ENCODE results near the gene DDX4. TPM values are rescaled to one million over a fixed set of nuclear protein-coding genes. Genes with fewer than 3 reads are reported as not detected.
"Not testable (repeated sequence)": the region's sequence is repeated elsewhere in the genome, so short reads cannot be mapped to it uniquely, and the experiment has no call there.

The DDX4 gene
- polyA plus RNA-seq, 1 experiment, result not detected

DNA sequence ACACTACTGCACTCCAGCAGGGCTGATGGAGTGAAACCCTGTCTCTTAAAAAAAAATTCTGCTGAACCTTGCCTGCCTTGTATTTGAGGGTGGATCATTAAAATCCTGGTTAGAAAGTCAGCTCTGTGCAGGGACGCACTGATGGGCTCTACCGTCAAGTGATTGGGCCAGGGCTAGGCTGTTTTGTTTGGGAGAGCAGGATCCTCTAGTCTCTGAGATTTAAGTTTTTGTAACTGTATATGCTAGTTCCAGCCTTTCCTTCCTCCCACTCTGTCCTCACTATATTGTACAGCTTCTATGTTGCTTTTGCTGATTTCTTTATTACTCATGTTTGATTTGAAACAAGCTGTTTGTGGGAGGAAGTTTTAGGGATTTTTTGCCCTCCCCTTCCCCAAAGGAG, 11.5 kb downstream of the DDX4 start:
- Histone ChIP-seq H3K4me3 (ENCODE audit: low read depth, low read length) (no peak overlapping the region), H3K36me3 (ENCODE audit: control insufficient read depth, insufficient read depth, low read length) (no peaks in the 10 kb centered on the region), H3K27me3 (ENCODE audit: control insufficient read depth, insufficient read depth, low read length) (peaks cover 1% of the 10 kb centered on the region; the same call in 1 of the 2 replicates)
- no peak for TF ChIP-seq CTCF (IDR thresholded peaks at IDR 0.05; ENCODE audit: insufficient read depth, low read depth, low read length)
- ChIA-PET CTCF (interaction anchor here (0.6 kb wide), 1 partner anchor 10 kb away, joined by 3 read pairs; no protein-coding TSS in a partner anchor), POLR2A (no interaction called here)
- no peak for DNase-seq (ENCODE audit: low read depth)

- POLR2A ChIA-PET, result no interaction called here
- Histone ChIP-seq H3K27me3 (ENCODE audit: control insufficient read depth, insufficient read depth, low read length) (peaks cover 1% of the 10 kb centered on the region; the same call in 1 of the 2 replicates), H3K4me3 (ENCODE audit: low read depth, low read length) (no peak overlapping the region), H3K36me3 (ENCODE audit: control insufficient read depth, insufficient read depth, low read length) (no peaks in the 10 kb centered on the region)
- no peak for TF ChIP-seq CTCF (IDR thresholded peaks at IDR 0.05; ENCODE audit: insufficient read depth, low read depth, low read length)
- DNase-seq (ENCODE audit: low read depth), result no peak
- CTCF ChIA-PET, result no interaction called here
Observed at GRCh38 chr5:55750063-55750462, 12.2 kb downstream of the DDX4 start.

DNA sequence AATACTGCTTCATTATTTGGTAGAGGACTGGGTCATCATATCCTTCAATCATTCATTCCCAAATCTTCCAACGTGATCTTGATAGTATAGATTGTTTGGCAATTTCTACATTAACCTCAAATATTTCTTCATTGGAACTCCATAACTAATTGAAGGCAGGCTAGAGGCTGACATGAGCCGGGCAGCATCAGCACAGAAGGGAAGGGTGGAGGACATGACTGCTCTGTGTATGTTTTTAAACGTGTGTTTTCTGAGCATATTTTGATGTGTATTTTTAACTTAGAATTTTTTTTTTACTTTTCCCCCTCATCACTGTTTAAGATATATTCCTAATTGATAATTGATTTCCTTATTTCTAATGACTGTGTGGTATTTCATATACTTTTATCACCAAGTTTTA, 12.6 kb downstream of the DDX4 start:
- TF ChIP-seq CTCF (IDR thresholded peaks at IDR 0.05; ENCODE audit: insufficient read depth, low read depth, low read length), result no peak
- no peaks in the 10 kb centered on the region for H3K36me3 ChIP-seq (ENCODE audit: control insufficient read depth, insufficient read depth, low read length)
- no peak for DNase-seq (ENCODE audit: low read depth)
- POLR2A ChIA-PET, result no interaction called here
- H3K27me3 ChIP-seq (ENCODE audit: control insufficient read depth, insufficient read depth, low read length), result peaks cover 1% of the 10 kb centered on the region; the same call in 1 of the 2 replicates
- no peak overlapping the region for H3K4me3 ChIP-seq (ENCODE audit: low read depth, low read length)
- CTCF ChIA-PET, result no interaction called here

DNA sequence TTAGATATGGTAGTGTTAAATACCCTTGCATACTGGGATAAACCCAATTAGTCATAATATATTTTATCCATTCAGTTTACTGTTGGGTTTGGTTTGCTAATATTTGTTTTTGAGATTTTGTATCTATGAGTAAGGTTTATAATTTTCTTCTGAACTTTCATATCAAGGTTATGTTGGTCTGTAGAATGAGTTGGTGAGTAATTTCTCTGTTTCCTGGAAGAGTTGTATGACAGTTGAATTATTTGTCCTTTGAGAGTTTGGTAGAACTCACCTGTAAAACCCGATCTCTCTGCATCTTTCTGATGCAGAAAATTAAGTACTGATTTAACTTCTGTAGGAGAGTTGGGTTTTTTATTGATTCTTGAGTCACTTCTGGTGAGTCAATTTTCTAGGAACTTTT, 20.4 kb downstream of the DDX4 start:
- no peak overlapping the region for H3K4me3 ChIP-seq (ENCODE audit: low read depth, low read length)
- ChIA-PET CTCF (no interaction called here), POLR2A (interaction anchor here (0.6 kb wide), 1 partner anchor 57 kb away, joined by 7 read pairs; no protein-coding TSS in a partner anchor)
- no peak for TF ChIP-seq CTCF (IDR thresholded peaks at IDR 0.05; ENCODE audit: insufficient read depth, low read depth, low read length)
- no peak for DNase-seq (ENCODE audit: low read depth)
- H3K27me3 ChIP-seq (ENCODE audit: control insufficient read depth, insufficient read depth, low read length), result peaks cover 2% of the 10 kb centered on the region; the same call in 1 of the 2 replicates
- H3K36me3 ChIP-seq (ENCODE audit: control insufficient read depth, insufficient read depth, low read length), result no peaks in the 10 kb centered on the region

DNA sequence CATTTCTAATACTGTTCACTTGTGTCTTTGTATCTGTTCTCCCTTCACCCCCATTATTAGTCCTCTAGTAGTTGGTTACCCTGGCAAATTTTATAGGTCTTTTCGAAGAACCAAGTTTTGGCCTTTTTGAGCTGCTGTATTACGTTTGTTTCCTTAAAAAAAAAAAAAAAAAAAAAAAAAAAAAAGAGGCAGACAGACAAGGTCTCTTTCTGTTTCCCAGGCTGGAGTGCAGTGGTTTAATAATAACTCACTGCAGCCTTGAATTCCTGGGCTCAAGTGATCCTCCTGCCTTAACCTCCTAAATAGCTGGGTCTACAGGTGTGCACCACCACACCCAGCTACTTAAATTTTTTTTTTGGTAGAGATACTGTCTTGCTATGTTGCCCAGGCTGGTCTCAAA, 20.9 kb downstream of the DDX4 start:
- Histone ChIP-seq H3K36me3 (ENCODE audit: control insufficient read depth, insufficient read depth, low read length) (no peaks in the 10 kb centered on the region), H3K27me3 (ENCODE audit: control insufficient read depth, insufficient read depth, low read length) (peaks cover 2% of the 10 kb centered on the region; the same call in 1 of the 2 replicates), H3K4me3 (ENCODE audit: low read depth, low read length) (no peak overlapping the region)
- ChIA-PET CTCF (interaction anchor here (0.9 kb wide), 1 partner anchor 9 kb away, joined by 3 read pairs; no protein-coding TSS in a partner anchor), POLR2A (interaction anchor here (0.6 kb wide), 1 partner anchor 57 kb away, joined by 7 read pairs; no protein-coding TSS in a partner anchor)
- TF ChIP-seq CTCF (IDR thresholded peaks at IDR 0.05; ENCODE audit: insufficient read depth, low read depth, low read length), result no peak
- DNase-seq (ENCODE audit: low read depth), result no peak

GRCh38 chr5:55761721-55762120, 23.9 kb downstream of the DDX4 start:
- H3K36me3 ChIP-seq (ENCODE audit: control insufficient read depth, insufficient read depth, low read length); CTCF ChIA-PET; H3K4me3 ChIP-seq (ENCODE audit: low read depth, low read length); H3K27me3 ChIP-seq (ENCODE audit: control insufficient read depth, insufficient read depth, low read length); DNase-seq (ENCODE audit: low read depth); POLR2A ChIA-PET: not testable (repeated sequence)

Measured in BJ (cell line).